ENCODE measurements around the gene DAGLA. TPM values are rescaled to one million over a fixed set of nuclear protein-coding genes. Genes with fewer than 3 reads are reported as not detected.

DAGLA gene
- total RNA-seq, 3 donors from 2014 or later (not counting 1 experiment from before 2014, with no cell fraction given) = 0.18 to 0.48 (median 0.38) TPM

GRCh38 chr11:61683961-61684869 is 4.0 kb downstream of the DAGLA start:
- intact Hi-C loops (cut with micrococcal nuclease) = no loop called here
- ATAC-seq (peak in 2 of 3 donors; percentile 16 to 25), DNase-seq (peak in 1 of 2 donors; percentile 68)
- Mint-ChIP-seq H3K9me3 (no peaks in the 10 kb centered on the region), H3K27me3 (ENCODE audit: low read depth in 2 of 2) (peaks cover 5 to 17% of the 10 kb centered on the region in 2 donors), H3K36me3 (no peaks in the 10 kb centered on the region), H3K27ac (no peak overlapping the region), H3K4me1 (peaks cover 0 to 14% of the 10 kb centered on the region in 2 donors), H3K4me3 (no peak overlapping the region)
- Histone ChIP-seq H3K27me3 (ENCODE audit: control insufficient read depth, insufficient read depth, low read length) (peaks cover 29% of the 10 kb centered on the region), H3K9me3 (ENCODE audit: control insufficient read depth, insufficient read depth, low read length) (no peaks in the 10 kb centered on the region), H3K4me1 (ENCODE audit: control insufficient read depth, insufficient read depth, low read length) (peaks cover 46% of the 10 kb centered on the region), H3K27ac (ENCODE audit: low read length) (no peak overlapping the region), H3K4me3 (ENCODE audit: low read length) (no peak overlapping the region), H3K36me3 (ENCODE audit: control insufficient read depth, insufficient read depth, low read length) (no peaks in the 10 kb centered on the region)
- WGBS (ENCODE audit: insufficient coverage) = 3% methylated on average over 26 of the region's 27 CpGs
- TF ChIP-seq CTCF (IDR thresholded peaks at IDR 0.05) = no peak

- Histone ChIP-seq H3K9me3 (ENCODE audit: control insufficient read depth, insufficient read depth, low read length) (no peaks in the 10 kb centered on the region), H3K4me3 (ENCODE audit: low read length) (no peak overlapping the region), H3K27ac (ENCODE audit: low read length) (no peak overlapping the region), H3K36me3 (ENCODE audit: control insufficient read depth, insufficient read depth, low read length) (no peaks in the 10 kb centered on the region), H3K27me3 (ENCODE audit: control insufficient read depth, insufficient read depth, low read length) (peaks cover 29% of the 10 kb centered on the region), H3K4me1 (ENCODE audit: control insufficient read depth, insufficient read depth, low read length) (peaks cover 41% of the 10 kb centered on the region)
- Mint-ChIP-seq H3K27ac (peak overlapping the region in 1 of 2 donors; percentile 1), H3K27me3 (ENCODE audit: low read depth in 2 of 2) (peaks cover 4 to 22% of the 10 kb centered on the region in 2 donors), H3K4me1 (peaks cover 0 to 13% of the 10 kb centered on the region in 2 donors), H3K36me3 (no peaks in the 10 kb centered on the region), H3K9me3 (no peaks in the 10 kb centered on the region), H3K4me3 (no peak overlapping the region)
- ATAC-seq (no peak), DNase-seq (no peak)
- intact Hi-C loops (cut with micrococcal nuclease) = no loop called here
- 71% methylated on average over 14 of the region's 14 CpGs for WGBS (ENCODE audit: insufficient coverage)
- no peak for TF ChIP-seq CTCF (IDR thresholded peaks at IDR 0.05)
Measured at GRCh38 chr11:61684870-61685616, 4.9 kb downstream of the DAGLA start.

GRCh38 chr11:61685617-61685967 is 5.4 kb downstream of the DAGLA start:
- no peak overlapping the region for H3K4me3 Mint-ChIP-seq
- intact Hi-C loops (cut with micrococcal nuclease) = no loop called here

More at GRCh38 chr11:61685617-61685967, 5.4 kb downstream of the DAGLA start:
- H3K4me1 Mint-ChIP-seq = peaks cover 0 to 9% of the 10 kb centered on the region in 2 donors
- H3K27ac Mint-ChIP-seq = peak overlapping the region in 1 of 2 donors; percentile 1
- H3K9me3 Mint-ChIP-seq = no peaks in the 10 kb centered on the region
- Histone ChIP-seq H3K27me3 (ENCODE audit: control insufficient read depth, insufficient read depth, low read length) (peaks cover 29% of the 10 kb centered on the region), H3K4me1 (ENCODE audit: control insufficient read depth, insufficient read depth, low read length) (peaks cover 39% of the 10 kb centered on the region), H3K9me3 (ENCODE audit: control insufficient read depth, insufficient read depth, low read length) (no peaks in the 10 kb centered on the region), H3K4me3 (ENCODE audit: low read length) (no peak overlapping the region), H3K27ac (ENCODE audit: low read length) (no peak overlapping the region), H3K36me3 (ENCODE audit: control insufficient read depth, insufficient read depth, low read length) (no peaks in the 10 kb centered on the region)
- H3K27me3 Mint-ChIP-seq (ENCODE audit: low read depth in 2 of 2) = peaks cover 4 to 26% of the 10 kb centered on the region in 2 donors
- H3K36me3 Mint-ChIP-seq = no peaks in the 10 kb centered on the region
- no peak for TF ChIP-seq CTCF (IDR thresholded peaks at IDR 0.05)
- ATAC-seq = no peak
- WGBS (ENCODE audit: insufficient coverage) = 5% methylated on average over 9 of the region's 9 CpGs
- DNase-seq = peak in 1 of 2 donors; percentile 33

Data from natural killer cell (primary cell).